Right lung (tissue), 5 donors: ENCODE measurements around the gene SHANK1. TPM values are rescaled to one million over a fixed set of nuclear protein-coding genes. Genes with fewer than 3 reads are reported as not detected.

Experiments
- DNase-seq, 2 donors: peaks; one replicate each; pipeline ENCODE4 v3.0.0-alpha.2; 2013
- polyA plus RNA-seq, 5 donors: library from polyadenylated mRNA; unstranded; fragments of 120-200 nt; gene quantifications; one replicate each; pipeline versions ENCODE4 v1.2.1 to v1.2.3, GENCODE V29; 2013; ENCODE audit warnings: inconsistent platforms in 1 of 5, low replicate concordance in 1 of 5; ENCODE audit not compliant: insufficient read length in 5 of 5, insufficient read depth in 1 of 5

Gene SHANK1
- polyA plus RNA-seq, 5 donors: 4.1 to 7.5 (median 4.8) TPM

DNA sequence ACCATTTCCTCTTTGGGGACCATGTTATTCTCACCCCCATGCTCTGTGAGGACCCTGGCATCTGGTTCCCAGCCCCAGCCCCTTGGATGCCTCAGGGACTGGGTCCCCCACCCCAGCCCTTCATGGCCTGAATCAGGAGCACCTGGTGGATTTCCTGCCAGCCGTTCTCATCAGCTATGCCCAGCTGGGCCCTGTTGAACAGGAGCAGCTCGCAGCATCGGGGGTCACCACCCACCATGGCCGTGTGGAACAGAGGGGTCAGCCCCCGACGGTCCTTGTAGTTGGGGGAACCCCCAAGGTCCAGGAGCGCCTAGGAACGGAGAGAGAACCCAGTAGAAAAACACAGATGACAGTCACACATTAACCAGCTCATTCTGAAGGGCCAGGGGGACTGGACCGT is 7.8 kb downstream of the SHANK1 start:
- DNase-seq: no peak

DNA sequence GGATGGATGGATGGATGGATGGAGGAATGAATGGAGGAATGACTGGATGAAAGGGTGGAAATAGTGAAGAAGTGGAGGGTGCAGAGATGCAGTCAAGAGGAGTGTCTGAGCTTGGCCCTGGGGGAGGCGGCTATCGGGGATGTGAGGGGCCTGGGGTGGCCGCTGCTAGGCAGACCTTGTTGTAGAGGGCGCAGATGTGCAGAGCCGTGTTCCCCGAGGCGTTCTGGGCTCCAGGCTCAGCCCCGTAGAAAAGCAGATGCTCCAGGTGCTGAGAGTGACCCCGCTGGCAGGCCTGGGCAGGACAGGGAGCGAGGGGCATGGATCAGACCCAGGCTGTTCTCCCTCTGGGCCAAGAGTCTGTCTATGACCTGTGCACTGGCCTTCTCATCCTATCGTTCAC is 8.4 kb downstream of the SHANK1 start:
- no peak for DNase-seq

DNA sequence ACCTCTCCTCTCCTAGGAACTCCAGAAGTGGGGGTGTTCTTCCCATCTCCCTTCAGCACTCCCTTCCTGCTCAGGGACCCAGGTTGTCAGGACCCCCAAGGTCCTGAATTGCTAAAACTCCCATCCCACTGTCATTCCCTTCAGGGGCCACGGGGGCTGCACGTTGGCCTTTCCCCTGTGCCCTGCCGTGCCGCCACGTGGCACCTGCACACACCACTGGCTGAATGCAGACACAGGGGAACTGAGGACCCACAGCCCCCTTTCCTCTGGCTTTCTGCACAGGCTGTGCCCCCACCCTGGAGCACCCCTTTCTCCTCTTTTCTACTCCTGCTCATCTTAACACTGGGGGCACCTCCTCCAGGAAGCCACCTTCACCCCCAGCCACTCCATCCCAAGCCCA is 9.0 kb downstream of the SHANK1 start:
- DNase-seq: no peak

DNA sequence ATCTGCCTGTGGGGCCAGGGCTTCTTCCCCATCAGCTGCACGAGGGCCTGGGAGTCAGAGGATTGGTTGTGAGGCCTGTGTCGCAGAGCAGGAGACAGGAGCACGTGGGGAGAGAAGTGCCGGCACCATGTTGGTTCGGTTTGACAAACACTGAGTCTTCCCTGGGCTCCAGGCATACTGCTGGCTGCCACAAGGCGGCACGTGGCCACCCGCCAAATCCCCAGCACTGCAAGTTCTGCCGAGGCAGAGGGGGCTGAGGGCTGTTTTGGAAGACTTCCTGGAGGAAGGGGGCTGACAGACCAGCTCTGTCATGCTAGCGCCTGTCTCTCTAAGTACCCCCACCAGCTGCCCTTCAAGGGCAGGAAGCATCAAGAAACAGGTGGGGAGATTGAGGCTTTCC is 9.5 kb downstream of the SHANK1 start:
- DNase-seq: no peak

DNA sequence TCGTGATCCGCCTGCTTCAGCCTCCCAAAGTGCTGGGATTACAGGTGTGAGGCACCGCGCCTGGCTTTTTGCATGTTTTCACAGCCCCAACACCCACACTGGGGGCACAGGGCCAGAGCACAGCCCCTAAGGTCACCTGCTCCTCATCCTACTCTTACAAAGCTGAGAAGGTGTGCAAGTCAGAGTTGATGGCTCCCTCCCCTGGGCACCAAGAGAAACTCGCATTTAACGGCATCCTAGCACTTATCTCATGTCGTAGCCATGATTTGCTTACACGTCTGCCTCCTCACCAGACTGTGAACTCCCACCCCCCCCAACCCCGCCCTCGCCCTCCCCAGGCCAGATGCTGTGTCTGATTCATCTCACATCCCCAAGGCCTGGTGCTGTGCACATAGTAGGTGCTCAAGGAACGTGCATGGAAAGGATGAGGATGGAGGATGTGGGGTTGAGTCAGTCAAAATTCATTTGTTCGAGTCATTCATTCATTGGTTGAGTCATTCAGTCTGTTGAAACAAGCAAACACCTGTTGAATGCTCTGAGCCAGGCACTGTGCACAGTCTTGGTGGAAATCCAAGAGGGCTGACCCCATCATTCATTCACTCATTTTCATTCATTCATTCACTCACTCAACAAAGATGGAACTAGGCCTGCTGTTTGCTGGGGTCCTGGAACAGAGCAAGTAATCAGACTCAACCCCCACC is 11.3 kb downstream of the SHANK1 start:
- DNase-seq: no peak

- no peak for DNase-seq
Measured at GRCh38 chr19:50706387-50706786, 13.2 kb downstream of the SHANK1 start.

GRCh38 chr19:50705422-50706019 is 14.1 kb downstream of the SHANK1 start:
- DNase-seq: no peak

DNA sequence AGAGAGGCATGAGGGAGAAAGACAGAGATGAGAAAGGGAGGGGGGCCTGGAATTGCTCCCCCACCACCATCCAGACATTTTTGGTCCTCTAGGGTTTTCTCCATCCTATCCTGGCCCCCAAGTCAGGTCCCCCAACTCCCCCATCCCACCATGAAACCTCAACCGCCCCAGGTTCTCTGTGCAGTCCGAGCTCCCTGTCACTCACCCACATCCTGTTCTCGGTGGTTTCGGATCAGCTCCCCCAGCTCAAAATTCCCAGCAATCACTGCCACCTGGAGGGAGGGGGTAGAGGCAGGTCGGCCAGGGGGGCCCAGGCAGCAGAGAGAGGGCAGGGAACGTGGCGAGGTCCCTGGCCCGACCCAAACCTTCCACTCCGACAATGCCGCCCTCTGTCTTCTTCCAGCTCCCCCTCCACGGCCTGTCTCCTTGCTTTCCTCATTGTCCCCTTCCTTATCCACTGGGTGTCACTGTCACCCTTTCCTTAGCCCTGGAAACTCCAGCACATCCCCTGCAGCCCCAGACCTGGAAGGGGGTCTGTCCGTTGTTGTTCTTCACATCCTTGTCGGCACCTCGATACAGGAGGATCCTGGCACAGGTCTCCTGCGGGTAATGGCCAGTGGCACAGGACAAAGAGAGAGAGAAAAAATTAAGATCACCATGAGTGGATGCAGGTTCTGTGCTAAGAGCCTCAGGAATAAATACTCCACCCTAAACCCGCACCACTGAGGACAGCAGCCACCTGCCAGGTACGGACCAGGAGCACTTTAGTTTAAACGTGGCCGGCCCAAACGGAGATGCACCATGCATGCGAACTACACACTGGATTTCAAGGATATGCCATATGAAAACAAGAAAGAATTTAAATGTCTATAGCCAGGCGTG is 15.4 kb downstream of the SHANK1 start:
- no peak for DNase-seq

GRCh38 chr19:50702871-50703829 is 16.5 kb downstream of the SHANK1 start:
- DNase-seq: no peak

DNA sequence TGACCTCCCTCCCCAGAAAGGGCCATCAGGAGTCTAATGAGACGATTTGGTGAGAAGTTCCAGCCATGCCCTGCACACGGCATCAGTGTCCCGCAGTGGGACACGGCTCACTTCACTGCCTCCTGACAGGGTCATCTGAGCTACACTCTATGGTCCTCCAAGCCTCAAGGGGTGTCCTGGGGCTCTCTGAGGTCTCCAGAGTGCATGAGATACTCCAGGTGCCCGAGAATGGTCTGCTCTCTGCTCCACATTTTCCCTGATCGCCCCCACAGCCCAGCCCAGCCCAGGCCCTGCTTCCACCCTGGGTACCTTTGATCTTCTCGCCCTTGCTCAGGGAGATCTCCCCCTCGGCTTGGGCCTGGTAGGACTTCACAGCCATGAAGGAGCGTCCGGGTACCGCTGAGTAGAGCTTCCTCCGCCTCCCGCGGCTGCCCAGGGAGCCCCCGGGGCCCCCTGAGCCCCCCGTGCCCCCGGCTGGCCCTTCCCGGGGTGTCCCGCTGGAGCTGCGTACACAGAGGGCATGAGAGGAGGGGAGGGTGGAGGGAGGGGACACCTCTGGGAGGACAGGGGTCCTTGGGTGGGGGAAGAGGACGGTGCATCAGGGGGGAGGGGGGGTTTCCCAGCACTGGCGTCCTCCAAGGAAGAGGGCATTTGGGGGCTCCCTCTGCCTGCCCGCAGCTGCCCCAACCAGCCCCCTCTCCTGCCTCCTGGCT is 17.3 kb downstream of the SHANK1 start:
- DNase-seq: no peak

GRCh38 chr19:50701367-50701985 is 18.1 kb downstream of the SHANK1 start:
- no peak for DNase-seq

DNA sequence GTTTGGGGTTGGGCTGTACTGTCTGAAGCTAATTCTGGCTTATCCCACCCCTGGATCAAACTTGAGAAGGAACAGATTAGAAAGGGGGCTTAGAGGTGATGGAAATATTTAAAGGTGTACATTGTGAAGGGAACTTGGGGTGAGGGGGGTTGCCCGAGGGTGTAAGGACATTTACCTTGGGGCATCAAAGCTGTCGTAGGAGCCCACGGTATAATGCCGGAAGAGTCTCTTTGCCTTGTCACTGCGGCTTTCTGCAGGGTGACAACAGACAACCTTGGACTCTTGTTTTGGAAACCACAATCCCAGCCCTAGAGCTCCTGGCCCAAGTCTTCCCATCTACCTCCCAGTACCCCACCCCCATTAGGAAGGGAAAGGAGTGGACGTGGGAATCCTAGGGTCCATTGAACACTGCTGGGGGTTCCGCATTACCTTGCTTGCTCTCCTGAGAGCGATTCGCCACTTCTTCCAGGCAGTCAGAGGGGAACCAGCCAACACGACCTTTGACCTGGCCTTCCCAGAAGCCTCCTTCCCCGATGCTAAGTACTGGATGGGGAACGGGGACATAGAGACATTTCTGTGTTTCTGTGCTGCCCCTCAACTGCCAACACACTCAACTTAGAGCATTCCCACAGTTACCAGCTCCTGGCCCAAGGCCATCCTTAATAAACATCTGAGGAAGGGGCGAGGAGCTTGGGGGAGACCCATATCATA is 22.0 kb downstream of the SHANK1 start:
- no peak for DNase-seq

DNA sequence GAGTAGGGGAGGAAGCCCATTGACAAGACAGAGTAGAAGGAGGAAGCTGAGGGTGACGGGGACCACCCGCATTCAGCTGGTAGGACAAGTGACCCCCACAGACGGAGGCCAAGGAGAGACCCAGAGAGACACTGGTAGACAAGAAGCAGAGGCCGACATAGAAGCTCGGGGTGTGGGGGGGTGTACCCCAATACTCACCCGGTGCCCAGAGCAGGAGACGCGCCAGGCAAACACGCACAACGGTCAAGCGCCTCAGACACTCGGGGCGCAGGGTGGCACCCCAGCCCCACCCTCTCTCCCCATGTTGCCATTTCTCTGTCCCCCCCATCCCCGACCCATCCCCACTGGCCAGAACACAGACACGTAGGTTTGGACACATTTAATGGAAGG is 23.5 kb downstream of the SHANK1 start:
- no peak for DNase-seq

GRCh38 chr19:50695251-50696093 is 24.1 kb downstream of the SHANK1 start:
- no peak for DNase-seq

- no peak for DNase-seq
Measured at GRCh38 chr19:50694815-50695145, 24.8 kb downstream of the SHANK1 start.

GRCh38 chr19:50693064-50693975 is 26.3 kb downstream of the SHANK1 start:
- DNase-seq: no peak

- DNase-seq: no peak
Measured at GRCh38 chr19:50690439-50690838, 29.2 kb downstream of the SHANK1 start.

GRCh38 chr19:50688766-50689165 is 30.8 kb downstream of the SHANK1 start:
- no peak for DNase-seq
